Activated CD4-positive, alpha-beta T cell treated with anti-CD3 and anti-CD28 coated beads, Interleukin-2, Interleukin-4, amounts not matched to agents 100 ng/mL and 50 ng/mL, durations not matched to agents 16 hours and 8 hours (primary cell): Measurements from ENCODE around the gene RAD23A.
A peak's percentile ranks its signal among the peaks of the same experiment; 100 is the strongest.
"Not testable (repeated sequence)": the region's sequence is repeated elsewhere in the genome, so short reads cannot be mapped to it uniquely, and the experiment has no call there.

ENCODE experiments used
- DNase-seq: peaks from one replicate; pipeline ENCODE4 v3.0.0-alpha.2; 2020; ENCODE audit warnings: low spot score

The RAD23A gene

GRCh38 chr19:12937927-12938778 lies 7.5 kb upstream of the RAD23A start, which contains the start of gene CALR:
Gene CALR, plus strand, starts transcription at chr19:12938609. Its CDS starts 71 bp downstream, at chr19:12938680.
- DNase-seq = peak; percentile 100

GRCh38 chr19:12938779-12939601 lies 6.7 kb upstream of the RAD23A start:
- no peak for DNase-seq

- DNase-seq = no peak
Observed at GRCh38 chr19:12939975-12940423, 5.7 kb upstream of the RAD23A start.

GRCh38 chr19:12940897-12941296 lies 4.8 kb upstream of the RAD23A start:
- no peak for DNase-seq

GRCh38 chr19:12943437-12944044 lies 2.1 kb upstream of the RAD23A start:
- no peak for DNase-seq

- no peak for DNase-seq
Observed at GRCh38 chr19:12944104-12944674, 1.5 kb upstream of the RAD23A start.

- peak; percentile 55 for DNase-seq
Observed at GRCh38 chr19:12946092-12946721, 545 bp downstream of the RAD23A start.

- no peak for DNase-seq
Observed at GRCh38 chr19:12946731-12947496, 1.3 kb downstream of the RAD23A start.

GRCh38 chr19:12947702-12948611 lies 2.3 kb downstream of the RAD23A start:
- DNase-seq = no peak

- DNase-seq = no peak
Observed at GRCh38 chr19:12948612-12949362, 3.1 kb downstream of the RAD23A start.

- DNase-seq = no peak
Observed at GRCh38 chr19:12949363-12950283, 4.0 kb downstream of the RAD23A start.

GRCh38 chr19:12952050-12952449 lies 6.4 kb downstream of the RAD23A start:
- DNase-seq = not testable (repeated sequence)

GRCh38 chr19:12952488-12953137 lies 7.0 kb downstream of the RAD23A start:
- DNase-seq = no peak

GRCh38 chr19:12953138-12953798 lies 7.6 kb downstream of the RAD23A start:
- no peak for DNase-seq

GRCh38 chr19:12953799-12954611 lies 8.3 kb downstream of the RAD23A start:
- DNase-seq = no peak

- DNase-seq = no peak
Observed at GRCh38 chr19:12954612-12954962, 8.9 kb downstream of the RAD23A start.
